ENCODE data around the gene MB21D2. TPM values are rescaled to one million over a fixed set of nuclear protein-coding genes. Genes with fewer than 3 reads are reported as not detected.

MB21D2 gene
- total RNA-seq, 1 experiment from 2014 or later: 19.7 TPM

DNA sequence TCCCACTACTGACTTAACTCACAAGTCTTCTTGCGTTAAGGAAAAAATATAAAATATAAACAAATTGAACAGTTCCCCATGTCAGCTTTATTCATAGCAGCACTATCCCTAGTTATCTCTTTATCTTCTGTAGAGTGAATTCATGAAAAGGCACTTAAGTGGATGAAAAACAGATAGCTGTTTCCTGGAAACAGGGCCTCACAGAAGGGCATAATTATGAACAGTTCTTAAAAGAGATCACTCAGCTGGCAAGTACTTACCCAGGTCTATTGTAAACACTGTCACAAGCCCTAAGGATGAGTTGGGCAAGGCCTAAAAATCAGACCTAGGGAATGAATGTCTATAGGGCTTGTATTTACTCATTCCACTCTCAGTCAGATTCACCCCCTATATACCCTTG lies 10.7 kb downstream of the MB21D2 start:
- peaks cover 31% of the 10 kb centered on the region for H3K36me3 Mint-ChIP-seq
- peaks cover 12% of the 10 kb centered on the region for H3K9me3 Mint-ChIP-seq
- no peak overlapping the region for H3K4me3 Mint-ChIP-seq
- DNase-seq (ENCODE audit: low spot score): no peak
- H3K4me1 Mint-ChIP-seq: peaks cover 56% of the 10 kb centered on the region
- ATAC-seq: no peak
- CTCF ChIA-PET: interaction anchor here (1.2 to 1.5 kb wide), 2 partner anchors 8 to 666 kb away, joined by 3 to 4 read pairs; no protein-coding TSS in a partner anchor
- TF ChIP-seq TCF7 (CRISPR knock-in tag; IDR thresholded peaks at IDR 0.05; ENCODE audit: low read depth) (no peak), ATF6 (CRISPR knock-in tag; IDR thresholded peaks at IDR 0.05) (no peak), EMX1 (CRISPR knock-in tag; IDR thresholded peaks at IDR 0.05) (no peak), ZNF121 (CRISPR knock-in tag; IDR thresholded peaks at IDR 0.05) (no peak), ATF2 (CRISPR knock-in tag; IDR thresholded peaks at IDR 0.05; ENCODE audit: borderline replicate concordance, low read depth) (no peak), ZNF425 (CRISPR knock-in tag; conservative IDR thresholded peaks at IDR 0.05) (no peak), PRDM15 (CRISPR knock-in tag; IDR thresholded peaks at IDR 0.05) (no peak), ZNF532 (CRISPR knock-in tag; IDR thresholded peaks at IDR 0.05; ENCODE audit: borderline replicate concordance) (no peak), ZNF232 (CRISPR knock-in tag; IDR thresholded peaks at IDR 0.05) (no peak), ESRRA (CRISPR knock-in tag; IDR thresholded peaks at IDR 0.05; ENCODE audit: borderline replicate concordance) (no peak), CBFB (CRISPR knock-in tag; IDR thresholded peaks at IDR 0.05; ENCODE audit: low read depth) (no peak), JAZF1 (CRISPR knock-in tag; IDR thresholded peaks at IDR 0.05) (no peak), NR3C1 (CRISPR knock-in tag; conservative IDR thresholded peaks at IDR 0.05; ENCODE audit: low read depth) (no peak)
- TF ChIP-seq, protein P1, sequence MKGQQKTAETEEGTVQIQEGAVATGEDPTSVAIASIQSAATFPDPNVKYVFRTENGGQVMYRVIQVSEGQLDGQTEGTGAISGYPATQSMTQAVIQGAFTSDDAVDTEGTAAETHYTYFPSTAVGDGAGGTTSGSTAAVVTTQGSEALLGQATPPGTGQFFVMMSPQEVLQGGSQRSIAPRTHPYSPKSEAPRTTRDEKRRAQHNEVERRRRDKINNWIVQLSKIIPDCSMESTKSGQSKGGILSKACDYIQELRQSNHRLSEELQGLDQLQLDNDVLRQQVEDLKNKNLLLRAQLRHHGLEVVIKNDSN (CRISPR knock-in tag; IDR thresholded peaks at IDR 0.05): no peak
- no peak overlapping the region for H3K27ac Mint-ChIP-seq
- no peaks in the 10 kb centered on the region for H3K27me3 Mint-ChIP-seq (ENCODE audit: low read depth)
- POLR2A ChIA-PET: no interaction called here

Measured in WTC11 (cell line).